Bronchial epithelial cell (primary cell): Measurements from ENCODE around the gene NLRC3. TPM values are rescaled to one million over a fixed set of nuclear protein-coding genes. Genes with fewer than 3 reads are reported as not detected.
A peak's percentile ranks its signal among the peaks of the same experiment; 100 is the strongest.
"Not testable (repeated sequence)": the region's sequence is repeated elsewhere in the genome, so short reads cannot be mapped to it uniquely, and the experiment has no call there.

Source experiments
- DNase-seq: peaks from one replicate; pipeline ENCODE4 v3.0.0-alpha.2; 2010; ENCODE audit warnings: low read depth
- FAIRE-seq: peaks from 2 replicates; lab custom pipeline; 2011; peaks lifted over from hg19 to GRCh38; lab: Jason Lieb, UNC
- H3K27me3 ChIP-seq: 2 replicates; pipeline ENCODE4 v1.5.1; 2011; ENCODE audit warnings: low read length; ENCODE audit not compliant: control insufficient read depth, insufficient read depth
- H3K36me3 ChIP-seq: 2 replicates; pipeline ENCODE4 v1.5.1; 2011; ENCODE audit warnings: low read length; ENCODE audit not compliant: control insufficient read depth, insufficient read depth
- H3K4me3 ChIP-seq: 2 replicates; pipeline ENCODE4 v1.5.1; 2011; ENCODE audit warnings: mild to moderate bottlenecking, low read depth, low read length, control low read depth
- total RNA-seq: library from RNA; depleted of rRNA; stranded (reverse); fragments of >200 nt; gene quantifications from 2 replicates; pipeline ENCODE4 v1.2.1, GENCODE V29; 2014
- TF ChIP-seq, protein P1 (sequence below): IDR thresholded peaks from 2 replicates; pipeline ENCODE4 v1.5.1; 2011; ENCODE audit warnings: mild to moderate bottlenecking, moderate library complexity, low read length, control low read depth, inconsistent platforms; ENCODE audit not compliant: insufficient read depth, severe bottlenecking

The NLRC3 gene
- total RNA-seq, 1 donor from 2014 or later = not detected

DNA sequence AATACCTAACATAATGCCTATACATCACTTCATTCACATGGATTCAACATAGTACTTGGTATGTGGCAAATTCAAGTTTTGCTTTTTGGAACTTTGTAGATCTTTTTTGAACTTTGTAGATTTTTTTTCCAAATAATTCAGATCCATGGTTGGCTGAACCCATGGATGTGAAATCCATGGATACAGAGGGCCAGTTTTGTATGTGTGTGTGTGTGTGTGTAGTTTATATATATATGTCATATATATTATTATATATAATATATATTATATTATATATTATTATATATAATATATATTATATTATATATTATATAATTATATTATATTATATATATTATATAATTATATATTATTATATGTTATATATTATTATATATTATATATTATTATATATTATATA lies 48.0 kb downstream of the NLRC3 start:
- no peaks in the 10 kb centered on the region for H3K27me3 ChIP-seq
- FAIRE-seq (no peak), DNase-seq (no peak)
- TF ChIP-seq, protein P1, sequence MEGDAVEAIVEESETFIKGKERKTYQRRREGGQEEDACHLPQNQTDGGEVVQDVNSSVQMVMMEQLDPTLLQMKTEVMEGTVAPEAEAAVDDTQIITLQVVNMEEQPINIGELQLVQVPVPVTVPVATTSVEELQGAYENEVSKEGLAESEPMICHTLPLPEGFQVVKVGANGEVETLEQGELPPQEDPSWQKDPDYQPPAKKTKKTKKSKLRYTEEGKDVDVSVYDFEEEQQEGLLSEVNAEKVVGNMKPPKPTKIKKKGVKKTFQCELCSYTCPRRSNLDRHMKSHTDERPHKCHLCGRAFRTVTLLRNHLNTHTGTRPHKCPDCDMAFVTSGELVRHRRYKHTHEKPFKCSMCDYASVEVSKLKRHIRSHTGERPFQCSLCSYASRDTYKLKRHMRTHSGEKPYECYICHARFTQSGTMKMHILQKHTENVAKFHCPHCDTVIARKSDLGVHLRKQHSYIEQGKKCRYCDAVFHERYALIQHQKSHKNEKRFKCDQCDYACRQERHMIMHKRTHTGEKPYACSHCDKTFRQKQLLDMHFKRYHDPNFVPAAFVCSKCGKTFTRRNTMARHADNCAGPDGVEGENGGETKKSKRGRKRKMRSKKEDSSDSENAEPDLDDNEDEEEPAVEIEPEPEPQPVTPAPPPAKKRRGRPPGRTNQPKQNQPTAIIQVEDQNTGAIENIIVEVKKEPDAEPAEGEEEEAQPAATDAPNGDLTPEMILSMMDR = no peak
- H3K36me3 ChIP-seq = peaks cover 19% of the 10 kb centered on the region
- no peak overlapping the region for H3K4me3 ChIP-seq

DNA sequence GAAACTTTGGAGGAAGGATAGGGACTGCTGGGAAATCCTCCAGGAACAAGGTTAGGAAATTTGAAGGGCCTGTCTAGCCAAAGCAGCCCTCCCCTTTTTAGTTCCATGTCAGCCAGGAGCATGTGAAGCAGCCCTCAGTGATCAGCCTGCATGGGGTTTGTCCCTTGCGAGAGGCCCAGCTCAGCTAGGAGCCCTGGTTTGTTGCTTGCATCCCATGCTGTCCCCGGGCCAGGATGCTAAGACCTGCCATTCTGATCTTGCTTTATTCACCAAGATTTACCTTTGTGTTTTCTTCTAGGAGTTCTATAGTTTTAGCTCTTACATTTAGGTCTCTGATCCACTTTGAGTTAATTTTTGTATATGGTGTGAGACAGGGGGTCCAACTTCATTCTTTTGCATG lies 48.8 kb downstream of the NLRC3 start:
- Histone ChIP-seq H3K27me3 (no peaks in the 10 kb centered on the region), H3K4me3 (no peak overlapping the region), H3K36me3 (peaks cover 18% of the 10 kb centered on the region)
- TF ChIP-seq, protein P1 = no peak
- FAIRE-seq = no peak
- no peak for DNase-seq

DNA sequence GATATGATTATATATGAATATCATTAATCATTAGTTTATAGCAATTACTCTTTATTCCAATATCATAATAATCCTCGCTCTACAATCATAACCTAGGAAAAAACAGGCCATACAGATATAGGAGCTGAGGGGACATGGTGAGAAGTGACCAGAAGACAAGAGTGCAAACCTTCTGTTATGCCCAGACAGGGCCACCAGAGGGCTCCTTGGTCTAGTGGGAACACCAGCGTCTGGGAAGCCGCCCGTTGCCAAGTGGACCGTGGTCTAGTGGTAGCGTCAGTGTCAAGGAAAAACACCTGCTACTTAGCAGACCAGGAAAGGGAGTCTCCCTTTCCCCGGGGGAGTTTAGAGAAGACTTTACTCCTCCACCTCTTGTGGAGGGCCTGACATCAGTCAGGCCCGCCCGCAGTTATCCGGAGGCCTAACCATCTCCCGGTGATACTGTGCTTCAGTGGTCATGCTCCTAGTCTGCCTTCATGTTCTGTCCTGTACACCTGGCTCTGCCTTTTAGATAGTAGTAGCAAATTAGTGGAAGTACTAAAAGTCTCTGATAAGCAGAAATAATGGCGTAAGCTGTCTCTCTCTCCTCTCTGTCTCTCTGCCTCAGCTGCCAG lies 49.9 kb downstream of the NLRC3 start:
- DNase-seq = peak; percentile 36
- H3K27me3 ChIP-seq, FAIRE-seq, H3K4me3 ChIP-seq: not testable (repeated sequence)
- peaks cover 12% of the 10 kb centered on the region for H3K36me3 ChIP-seq
- TF ChIP-seq, protein P1 = peak; percentile 66

DNA sequence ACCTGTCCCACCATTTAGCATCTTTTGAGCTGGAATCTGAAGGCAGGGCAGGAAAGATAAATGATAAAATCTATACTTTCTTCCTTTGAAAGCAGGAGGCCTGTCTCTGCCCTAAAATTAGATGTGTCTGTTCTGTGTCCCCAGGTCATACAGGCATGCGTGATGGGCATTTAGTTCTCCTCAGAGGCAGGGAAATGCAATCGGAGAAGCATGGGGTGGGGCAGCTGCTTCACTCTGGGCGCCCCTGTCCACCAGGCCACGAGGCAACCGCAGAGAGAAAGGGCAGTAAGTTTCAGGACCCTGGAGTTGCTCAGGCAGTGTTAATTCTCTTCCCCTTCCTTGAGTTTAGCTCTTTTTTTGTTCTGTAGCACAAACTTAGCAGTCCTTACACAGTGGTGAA lies 51.3 kb downstream of the NLRC3 start:
- DNase-seq (no peak), FAIRE-seq (no peak)
- TF ChIP-seq, protein P1 = no peak
- Histone ChIP-seq H3K36me3 (peaks cover 12% of the 10 kb centered on the region), H3K27me3 (no peaks in the 10 kb centered on the region), H3K4me3 (no peak overlapping the region)

DNA sequence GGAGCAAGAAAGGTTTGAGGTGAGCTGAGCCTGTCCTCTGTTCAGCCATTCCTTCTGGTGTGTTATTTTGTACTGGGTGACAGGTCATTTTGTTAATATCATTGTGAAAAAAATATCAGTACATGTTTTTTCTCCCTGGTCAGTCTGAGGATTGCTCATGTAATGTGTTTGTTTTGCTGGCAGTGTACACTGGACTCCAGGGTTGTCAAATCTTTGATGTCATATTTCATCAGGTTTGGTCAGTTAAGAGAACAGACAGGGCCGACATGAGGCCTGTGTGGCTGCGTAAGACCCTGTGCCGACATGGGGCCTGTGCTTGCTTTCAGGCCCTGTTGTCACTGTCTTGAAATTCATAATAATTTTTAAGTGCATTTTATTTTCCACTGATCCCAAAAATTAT lies 53.9 kb downstream of the NLRC3 start:
- TF ChIP-seq, protein P1 = no peak
- Histone ChIP-seq H3K4me3 (no peak overlapping the region), H3K36me3 (peaks cover 7% of the 10 kb centered on the region), H3K27me3 (no peaks in the 10 kb centered on the region)
- FAIRE-seq (no peak), DNase-seq (no peak)

DNA sequence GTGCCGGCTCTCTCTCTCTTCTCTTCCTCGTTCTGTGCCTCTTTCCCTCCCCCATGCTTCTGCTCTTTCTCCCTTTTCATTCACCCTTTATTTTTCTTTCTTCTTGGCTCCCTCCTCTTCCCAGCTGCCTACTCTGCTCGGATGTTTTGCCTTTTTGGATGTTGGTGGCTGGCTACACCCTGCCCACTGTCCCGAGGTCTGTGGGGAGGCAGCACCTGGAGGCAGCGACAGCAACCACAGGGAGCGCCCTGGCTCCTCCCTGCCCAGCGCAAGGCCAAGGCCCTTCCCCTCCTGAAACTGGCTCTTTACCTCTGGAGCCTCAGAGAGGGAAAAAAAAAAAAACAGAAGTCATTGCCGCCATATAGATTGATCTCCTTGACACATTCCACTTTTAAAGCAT lies 56.4 kb downstream of the NLRC3 start:
- Histone ChIP-seq H3K36me3 (peaks cover 1% of the 10 kb centered on the region), H3K4me3 (no peak overlapping the region), H3K27me3 (no peaks in the 10 kb centered on the region)
- TF ChIP-seq, protein P1 = no peak
- no peak for DNase-seq
- no peak for FAIRE-seq
